H1 (cell line): Measurements from ENCODE around the gene ARHGAP1. TPM values are rescaled to one million over a fixed set of nuclear protein-coding genes. Genes with fewer than 3 reads are reported as not detected.

Experiments used
- CTCF ChIA-PET: fragments of 300-600 bp; sonication (Branson Sonifier 250); formaldehyde crosslinking; loops from one replicate; lab custom pipeline; 2021; ENCODE audit not compliant: partially characterized antibody; lab: Charles Lee
- POLR2A ChIA-PET: fragments of 300-600 bp; sonication (Branson Sonifier 250); formaldehyde crosslinking; loops from one replicate; lab custom pipeline; 2021; ENCODE audit warnings: inconsistent platforms; ENCODE audit not compliant: partially characterized antibody; lab: Charles Lee
- DNase-seq, 2 experiments: peaks; one replicate each; pipeline versions ENCODE4 v3.0.0 to v3.0.0-alpha.2; 2010 to 2022; ENCODE audit warnings: low spot score in 2 of 2, low read depth in 1 of 2, mixed read lengths in 1 of 2
- FAIRE-seq: peaks from 2 replicates; lab custom pipeline; 2011; peaks lifted over from hg19 to GRCh38; lab: Jason Lieb, UNC
- H2AFZ ChIP-seq: 2 replicates; pipeline ENCODE4 v1.8.1; 2012; ENCODE audit warnings: low read length, inconsistent platforms
- H2AK5ac ChIP-seq: 2 replicates; pipeline ENCODE4 v1.6.1; 2013; ENCODE audit warnings: low read depth, low read length
- H2BK120ac ChIP-seq: replicated peaks from 2 replicates; pipeline ENCODE3; 2013; ENCODE audit warnings: low read depth, low read length, inconsistent platforms
- H2BK12ac ChIP-seq: 2 replicates; pipeline ENCODE4 v1.6.1; 2013; ENCODE audit warnings: low read depth, low read length
- H2BK15ac ChIP-seq: 2 replicates; pipeline ENCODE4 v1.6.1; 2013; ENCODE audit warnings: low read length
- H2BK20ac ChIP-seq: 2 replicates; pipeline ENCODE4 v1.6.1; 2013; ENCODE audit warnings: low read length
- H2BK5ac ChIP-seq: 2 replicates; pipeline ENCODE4 v1.6.1; 2013; ENCODE audit warnings: low read depth, low read length
- H3K14ac ChIP-seq: 2 replicates; pipeline ENCODE4 v1.6.1; 2013; ENCODE audit warnings: inconsistent platforms; ENCODE audit not compliant: insufficient read length
- H3K18ac ChIP-seq: 2 replicates; pipeline ENCODE4 v1.6.1; 2013; ENCODE audit warnings: low read length; ENCODE audit errors: extremely low read depth
- H3K23ac ChIP-seq: 2 replicates; pipeline ENCODE4 v1.6.1; 2013; ENCODE audit warnings: inconsistent platforms; ENCODE audit not compliant: insufficient read length
- H3K23me2 ChIP-seq: 2 replicates; pipeline ENCODE4 v1.6.1; 2013; ENCODE audit warnings: low read depth, low read length
- H3K27ac ChIP-seq: 2 replicates; pipeline ENCODE4 v1.6.1; 2011; ENCODE audit warnings: low read depth, low read length, inconsistent platforms
- H3K27me3 ChIP-seq, 4 experiments: replicated peaks in 1 of 4; 1 replicate in 1 of 4; 2 replicates in 3 of 4; pipeline versions ENCODE4 v1.6.1 to v1.8.1; 2011 to 2013; ENCODE audit warnings: low read length in 3 of 4, mild to moderate bottlenecking in 3 of 4, inconsistent platforms in 2 of 4, mixed read lengths in 2 of 4, moderate library complexity in 1 of 4; ENCODE audit not compliant: control insufficient read depth in 3 of 4, insufficient read depth in 3 of 4; ENCODE audit errors: extremely low read depth in 1 of 4
- H3K36me3 ChIP-seq, 4 experiments: 2 replicates each; pipeline versions ENCODE4 v1.6.1 to v1.8.1; 2011 to 2013; ENCODE audit warnings: mild to moderate bottlenecking in 4 of 4, low read length in 3 of 4, moderate library complexity in 2 of 4, control low read depth in 1 of 4, inconsistent platforms in 1 of 4; ENCODE audit not compliant: insufficient read depth in 4 of 4, control insufficient read depth in 2 of 4
- H3K4ac ChIP-seq: replicated peaks from 2 replicates; pipeline ENCODE3; 2013; ENCODE audit warnings: low read length, low read depth, mixed read lengths, inconsistent platforms; ENCODE audit not compliant: insufficient read length
- H3K4me1 ChIP-seq, 4 experiments: replicated peaks in 1 of 4; 1 replicate in 1 of 4; 2 replicates in 3 of 4; pipeline versions ENCODE4 v1.6.1 to v1.8.1; 2011 to 2013; ENCODE audit warnings: low read length in 3 of 4, inconsistent platforms in 2 of 4, mixed read lengths in 1 of 4; ENCODE audit not compliant: insufficient read depth in 4 of 4, control insufficient read depth in 3 of 4
- H3K4me2 ChIP-seq, 2 experiments: 2 replicates each; pipeline versions ENCODE4 v1.6.1 to v1.8.1; 2011 to 2013; ENCODE audit warnings: low read depth in 2 of 2, low read length in 2 of 2, control low read depth in 1 of 2, inconsistent platforms in 1 of 2, mild to moderate bottlenecking in 1 of 2; ENCODE audit not compliant: insufficient read depth in 1 of 2
- H3K4me3 ChIP-seq, 4 experiments: fragments of 200-600, 300-600 bp in 1 of 4; sonication (generic), shearing (Covaris generic), sonication (Bioruptor Twin) in 1 of 4; 2 replicates each; pipeline versions ENCODE4 v1.5.1 to v1.8.1; 2011 to 2016; ENCODE audit warnings: low read length in 4 of 4, low read depth in 3 of 4, control low read depth in 2 of 4, inconsistent platforms in 2 of 4, mild to moderate bottlenecking in 2 of 4, mixed read lengths in 1 of 4, moderate library complexity in 1 of 4; ENCODE audit not compliant: insufficient read depth in 2 of 4; ENCODE audit errors: extremely low read depth in 1 of 4
- H3K56ac ChIP-seq: replicated peaks from 2 replicates; pipeline ENCODE3; 2013; ENCODE audit warnings: low read depth, mild to moderate bottlenecking, mixed read lengths, low read length, inconsistent platforms; ENCODE audit not compliant: insufficient read length
- H3K79me1 ChIP-seq: 2 replicates; pipeline ENCODE4 v1.6.1; 2013; ENCODE audit warnings: low read depth, low read length, control low read depth
- H3K79me2 ChIP-seq, 2 experiments: 2 replicates each; pipeline versions ENCODE4 v1.6.1 to v1.8.1; 2012 to 2013; ENCODE audit warnings: low read length in 2 of 2, mild to moderate bottlenecking in 2 of 2, inconsistent platforms in 1 of 2; ENCODE audit not compliant: insufficient read depth in 2 of 2, control insufficient read depth in 1 of 2
- H3K9ac ChIP-seq, 4 experiments: replicated peaks in 1 of 4; 1 replicate in 1 of 4; 2 replicates in 3 of 4; pipeline versions ENCODE4 v1.6.1 to v1.8.1; 2011 to 2013; ENCODE audit warnings: low read depth in 3 of 4, low read length in 3 of 4, control low read depth in 2 of 4, mild to moderate bottlenecking in 2 of 4, moderate library complexity in 2 of 4, inconsistent platforms in 1 of 4; ENCODE audit errors: extremely low read depth in 1 of 4
- H3K9me3 ChIP-seq, 2 experiments: 2 replicates each; pipeline versions ENCODE4 v1.6.1 to v1.8.1; 2012 to 2013; ENCODE audit warnings: mild to moderate bottlenecking in 2 of 2, moderate library complexity in 2 of 2, control low read depth in 1 of 2, inconsistent platforms in 1 of 2, low read depth in 1 of 2, low read length in 1 of 2, mixed read lengths in 1 of 2; ENCODE audit not compliant: insufficient read depth in 2 of 2
- H4K20me1 ChIP-seq, 2 experiments: replicated peaks in 1 of 2; 2 replicates each; pipeline versions ENCODE3 to v1.8.1; 2011 to 2013; ENCODE audit warnings: inconsistent platforms in 2 of 2, low read length in 2 of 2, mild to moderate bottlenecking in 1 of 2; ENCODE audit not compliant: insufficient read depth in 2 of 2, control insufficient read depth in 1 of 2
- H4K5ac ChIP-seq: 2 replicates; pipeline ENCODE4 v1.6.1; 2013; ENCODE audit warnings: low read length, low read depth, mixed read lengths, inconsistent platforms; ENCODE audit not compliant: insufficient read length
- H4K8ac ChIP-seq: 2 replicates; pipeline ENCODE4 v1.8.0; 2013; ENCODE audit warnings: mild to moderate bottlenecking, moderate library complexity, low read length, inconsistent platforms; ENCODE audit not compliant: insufficient read depth; ENCODE audit errors: extremely low read depth
- H4K91ac ChIP-seq: replicated peaks from 2 replicates; pipeline ENCODE3; 2013; ENCODE audit warnings: low read length, mixed read lengths, inconsistent platforms; ENCODE audit not compliant: insufficient read length
- CBX5 ChIP-seq: fragments of 300-800, 300-1000 bp; sonication (generic); IDR thresholded peaks from 2 replicates; pipeline ENCODE4 v1.7.1; 2016; ENCODE audit warnings: antibody characterized with exemption, low read length, low read depth
- CEBPB ChIP-seq: IDR thresholded peaks from 2 replicates; pipeline ENCODE4 v1.6.1; 2012; ENCODE audit warnings: low read depth, low read length
- CHD1 ChIP-seq: IDR thresholded peaks from 2 replicates; pipeline ENCODE4 v1.6.1; 2012; ENCODE audit warnings: low read depth, low read length, improper control_type of control experiment
- CTCF ChIP-seq, 3 experiments: IDR thresholded peaks; 1 replicate in 2 of 3; 2 replicates in 1 of 3; pipeline versions ENCODE4 v1.5.1 to v1.6.1; 2011; ENCODE audit warnings: low read length in 3 of 3, mild to moderate bottlenecking in 3 of 3, inconsistent platforms in 2 of 3, low read depth in 1 of 3, moderate library complexity in 1 of 3; ENCODE audit not compliant: insufficient read depth in 1 of 3; ENCODE audit errors: control extremely low read depth in 1 of 3
- EGR1 ChIP-seq: IDR thresholded peaks from 2 replicates; pipeline ENCODE4 v1.6.1; 2011; ENCODE audit warnings: low read depth, low read length, borderline replicate concordance
- EP300 ChIP-seq, 2 experiments: IDR thresholded peaks; 1 replicate in 1 of 2; 2 replicates in 1 of 2; pipeline ENCODE4 v1.6.1; 2011 to 2012; ENCODE audit warnings: low read depth in 2 of 2, low read length in 2 of 2, mild to moderate bottlenecking in 2 of 2, borderline replicate concordance in 1 of 2, inconsistent platforms in 1 of 2, moderate library complexity in 1 of 2
- JUN ChIP-seq: IDR thresholded peaks from 2 replicates; pipeline ENCODE4 v1.6.1; 2011; ENCODE audit warnings: low read depth, mild to moderate bottlenecking, improper control_type of control experiment, low read length
- PHF8 ChIP-seq: fragments of 200-600 bp; sonication (generic); conservative IDR thresholded peaks from 2 replicates; pipeline ENCODE4 v1.7.1; 2012; ENCODE audit warnings: low read depth, mild to moderate bottlenecking, inconsistent platforms, low read length, moderate library complexity
- RFX5 ChIP-seq: IDR thresholded peaks from 2 replicates; pipeline ENCODE4 v1.6.1; 2011; ENCODE audit warnings: low read depth, low read length, improper control_type of control experiment, borderline replicate concordance
- SIN3A ChIP-seq, 2 experiments: IDR thresholded peaks in 1 of 2; conservative IDR thresholded peaks in 1 of 2; 2 replicates each; pipeline ENCODE4 v1.6.1; 2011 to 2012; ENCODE audit warnings: low read length in 2 of 2, improper control_type of control experiment in 1 of 2, low read depth in 1 of 2, mild to moderate bottlenecking in 1 of 2
- SIRT6 ChIP-seq: IDR thresholded peaks from one replicate; pipeline ENCODE4 v1.7.1; 2012; ENCODE audit warnings: low read length, inconsistent platforms
- SP4 ChIP-seq: IDR thresholded peaks from 2 replicates; pipeline ENCODE4 v1.6.1; 2012; ENCODE audit warnings: low read length, inconsistent platforms
- WGBS, 2 experiments: shearing (Covaris generic) in 1 of 2; methylation state at CpG; one replicate each; pipeline versions ENCODE4 v1.1.6 to v1.1.7; 2013 to 2015; ENCODE audit warnings: low lambda C conversion rate in 2 of 2, mixed read lengths in 2 of 2, inconsistent platforms in 1 of 2, low coverage in 1 of 2, missing lambda C conversion rate in 1 of 2; ENCODE audit not compliant: insufficient replicate concordance in 2 of 2, insufficient coverage in 1 of 2, insufficient read length in 1 of 2; ENCODE audit errors: extremely low coverage in 1 of 2, missing lambda C conversion rate in 1 of 2; 5-methylcytosine and 5-hydroxymethylcytosine counted together
- polyA plus RNA-seq, 7 experiments: library from polyadenylated mRNA; depleted of rRNA in 3 of 7; stranded (reverse) in 5 of 7; unstranded in 2 of 7; fragments of >200 nt in 5 of 7; fragments of 200-250 nt in 2 of 7; gene quantifications; 1 replicate in 5 of 7; 2 replicates in 1 of 7; 4 replicates in 1 of 7; pipeline versions ENCODE4 v1.2.1 to v1.2.3, GENCODE V29; 2011 to 2013; ENCODE audit warnings: missing spikeins in 2 of 7, mixed read lengths in 2 of 7
- total RNA-seq: library from RNA; stranded (reverse); fragmentation: NEBNext Ultra II Directional; extraction: Animal tissue kit (Norgen Biotek cat#: 25700); gene quantifications from 2 replicates; pipeline ENCODE4 v1.2.1, GENCODE V29; 2021

The ARHGAP1 gene
- total and polyA plus RNA-seq, 2 of the 8 experiments (the other 6 are each of a cell fraction or from before 2014, with no cell fraction given): 28.6 to 58.8 TPM

GRCh38 chr11:46628961-46629360 is 71.5 kb downstream of the ARHGAP1 start:
- no peak overlapping the region for H3K23ac ChIP-seq
- H3K79me2 ChIP-seq: peaks cover 0 to 15% of the 10 kb centered on the region in 2 experiments; a peak in 2 of 4 replicates
- DNase-seq (no peak), FAIRE-seq (no peak)
- H2AFZ ChIP-seq: no peak overlapping the region
- H2AK5ac ChIP-seq: no peak overlapping the region
- no peak overlapping the region for H3K56ac ChIP-seq
- no peak overlapping the region for H3K14ac ChIP-seq
- no peak overlapping the region for H3K4me2 ChIP-seq
- H3K27ac ChIP-seq: no peak overlapping the region
- peaks cover 2% of the 10 kb centered on the region; the same call in 1 of the 2 replicates for H3K79me1 ChIP-seq
- ChIA-PET CTCF (interaction anchor here (1.5 kb wide), 1 partner anchor 12 kb away, joined by 3 read pairs; the partner anchor contains the start of genes ATG13 and HARBI1), POLR2A (no interaction called here)
- no peak overlapping the region for H4K5ac ChIP-seq
- no peak overlapping the region for H2BK5ac ChIP-seq
- H3K36me3 ChIP-seq: peaks cover 0 to 23% (median 6%) of the 10 kb centered on the region in 4 experiments; a peak in 3 of 8 replicates
- no peaks in the 10 kb centered on the region for H3K9me3 ChIP-seq
- H3K4ac ChIP-seq: no peak overlapping the region
- 99% methylated on average over 6 of the region's 6 CpGs; no CpG with 5 or more reads in 1 of the 2 experiments for WGBS, 2 experiments
- H3K4me1 ChIP-seq: no peaks in the 10 kb centered on the region
- H2BK12ac ChIP-seq: no peak overlapping the region
- no peak overlapping the region for H2BK15ac ChIP-seq
- H4K20me1 ChIP-seq: peaks cover 0 to 4% of the 10 kb centered on the region in 2 experiments
- no peak overlapping the region for H4K91ac ChIP-seq
- no peak overlapping the region for H3K18ac ChIP-seq
- no peaks in the 10 kb centered on the region for H3K27me3 ChIP-seq
- no peak overlapping the region for H2BK120ac ChIP-seq
- H2BK20ac ChIP-seq: no peak overlapping the region
- no peak overlapping the region for H4K8ac ChIP-seq
- no peak overlapping the region for H3K4me3 ChIP-seq
- no peak overlapping the region for H3K9ac ChIP-seq
- no peaks in the 10 kb centered on the region for H3K23me2 ChIP-seq
- TF ChIP-seq SP4: no peak
- TF ChIP-seq PHF8: no peak
- TF ChIP-seq CEBPB: no peak
- no peak for TF ChIP-seq JUN
- no peak for TF ChIP-seq CBX5
- no peak for TF ChIP-seq EP300 (IDR thresholded peaks at IDR 0.05; ENCODE audit: borderline replicate concordance in 1 of 2, low read depth in 2 of 2, low read length in 2 of 2)
- no peak for TF ChIP-seq EGR1
- no peak for TF ChIP-seq CTCF (IDR thresholded peaks at IDR 0.05; ENCODE audit: control extremely low read depth in 1 of 3, insufficient read depth in 1 of 3, low read depth in 1 of 3, low read length in 3 of 3)
- TF ChIP-seq SIN3A (conservative IDR thresholded peaks at IDR 0.05 in 1 of 2, IDR thresholded peaks at IDR 0.05 in 1 of 2; ENCODE audit: low read depth in 1 of 2, low read length in 2 of 2): no peak
- no peak for TF ChIP-seq SIRT6
- TF ChIP-seq RFX5: no peak
- TF ChIP-seq CHD1: no peak
